Activated B cell treated with CpG ODN at 0.5 μM for 24 hours (primary cell): ENCODE measurements around the gene LCN6. TPM values are rescaled to one million over a fixed set of nuclear protein-coding genes. Genes with fewer than 3 reads are reported as not detected.
A peak's percentile ranks its signal among the peaks of the same experiment; 100 is the strongest.

Source experiments
- ATAC-seq: fragments of 200-7000 bp; cut with Tn5 transposase; one replicate; pipeline ENCODE4 v1.10.0; 2021; ENCODE audit warnings: low read depth, mild to moderate bottlenecking, moderate library complexity
- CTCF ChIA-PET: fragments of 350-600 bp; sonication (Branson Sonifier 250); formaldehyde crosslinking; loops from one replicate; lab custom pipeline; 2021; ENCODE audit warnings: antibody characterized with exemption; lab: Charles Lee
- POLR2A ChIA-PET: fragments of 350-600 bp; sonication (Branson Sonifier 250); formaldehyde crosslinking; loops from one replicate; lab custom pipeline; 2021; ENCODE audit warnings: antibody characterized with exemption; lab: Charles Lee
- DNase-seq: peaks from one replicate; pipeline ENCODE4 v3.0.0; 2022
- H3K27ac Mint-ChIP-seq: one replicate; pipeline ENCODE4 v1.8.0; 2020; ENCODE audit warnings: mixed read lengths
- H3K27me3 Mint-ChIP-seq: one replicate; pipeline ENCODE4 v1.8.0; 2021; ENCODE audit warnings: mixed read lengths
- H3K36me3 Mint-ChIP-seq: one replicate; pipeline ENCODE4 v1.8.0; 2021; ENCODE audit warnings: low read depth, mixed read lengths
- H3K4me1 Mint-ChIP-seq: one replicate; pipeline ENCODE4 v1.8.0; 2021; ENCODE audit warnings: mixed read lengths
- H3K4me3 Mint-ChIP-seq: one replicate; pipeline ENCODE4 v1.8.0; 2020; ENCODE audit warnings: mild to moderate bottlenecking, mixed read lengths
- H3K9me3 Mint-ChIP-seq: one replicate; pipeline ENCODE4 v1.8.0; 2020; ENCODE audit warnings: mixed read lengths
- CTCF ChIP-seq: fragments of 200-600 bp; IDR thresholded peaks from one replicate; pipeline ENCODE4 v1.8.0; 2022; ENCODE audit warnings: antibody characterized with exemption, mild to moderate bottlenecking
- intact Hi-C: fragments of 100-400 bp; cut with micrococcal nuclease; formaldehyde crosslinking; loops from one replicate; pipeline ENCODE4 v1.15.1; 2024
- total RNA-seq: library from RNA; stranded (reverse); gene quantifications from 2 replicates; pipeline ENCODE4 v1.2.3, GENCODE V29; 2022

Gene LCN6
- total RNA-seq, 1 donor from 2014 or later: not detected

- no peak for TF ChIP-seq CTCF
- CTCF ChIA-PET: no interaction called here
- POLR2A ChIA-PET: interaction anchor here (0.9 to 1.5 kb wide), 2 partner anchors 28 to 30 kb away, joined by 3 to 4 read pairs; no protein-coding TSS in a partner anchor
- Mint-ChIP-seq H3K4me1 (peaks cover 47% of the 10 kb centered on the region), H3K27ac (no peak overlapping the region), H3K36me3 (no peaks in the 10 kb centered on the region), H3K4me3 (no peak overlapping the region), H3K27me3 (peaks cover 18% of the 10 kb centered on the region), H3K9me3 (no peaks in the 10 kb centered on the region)
- ATAC-seq: no peak
- DNase-seq: no peak
- intact Hi-C loops: no loop called here
Observed at GRCh38 chr9:136698635-136699246, 49.6 kb downstream of the LCN6 start.

- ChIA-PET POLR2A (interaction anchor here (1.0 to 1.5 kb wide), 2 partner anchors 29 to 30 kb away, joined by 3 to 4 read pairs; no protein-coding TSS in a partner anchor), CTCF (no interaction called here)
- Mint-ChIP-seq H3K27me3 (peaks cover 21% of the 10 kb centered on the region), H3K9me3 (no peaks in the 10 kb centered on the region), H3K4me3 (no peak overlapping the region), H3K4me1 (peaks cover 42% of the 10 kb centered on the region), H3K36me3 (no peaks in the 10 kb centered on the region), H3K27ac (no peak overlapping the region)
- DNase-seq (no peak), ATAC-seq (no peak)
- no peak for TF ChIP-seq CTCF
- intact Hi-C loops: no loop called here
Observed at GRCh38 chr9:136697821-136698526, 50.4 kb downstream of the LCN6 start.

- H3K4me1 Mint-ChIP-seq: peaks cover 37% of the 10 kb centered on the region
- CTCF ChIA-PET: no interaction called here
Observed at GRCh38 chr9:136697146-136697820, 51.0 kb downstream of the LCN6 start.

GRCh38 chr9:136696502-136696901 lies 51.8 kb downstream of the LCN6 start:
- ChIA-PET CTCF (no interaction called here), POLR2A (no interaction called here)
- DNase-seq (no peak), ATAC-seq (no peak)
- Mint-ChIP-seq H3K36me3 (no peaks in the 10 kb centered on the region), H3K4me1 (peaks cover 30% of the 10 kb centered on the region), H3K27me3 (peaks cover 21% of the 10 kb centered on the region), H3K9me3 (no peaks in the 10 kb centered on the region), H3K27ac (no peak overlapping the region), H3K4me3 (no peak overlapping the region)
- intact Hi-C loops: loop anchor here (1.0 kb wide), 1 partner anchor 29 kb away; no protein-coding TSS in a partner anchor
- TF ChIP-seq CTCF: no peak

More at GRCh38 chr9:136697146-136697820, 51.0 kb downstream of the LCN6 start:
- no peak overlapping the region for H3K4me3 Mint-ChIP-seq
- DNase-seq (no peak), ATAC-seq (no peak)
- no peaks in the 10 kb centered on the region for H3K36me3 Mint-ChIP-seq
- intact Hi-C loops: no loop called here
- peak overlapping the region; percentile 24 for H3K27ac Mint-ChIP-seq
- no peak for TF ChIP-seq CTCF
- peaks cover 23% of the 10 kb centered on the region for H3K27me3 Mint-ChIP-seq
- H3K9me3 Mint-ChIP-seq: no peaks in the 10 kb centered on the region
- POLR2A ChIA-PET: interaction anchor here (1.0 to 1.5 kb wide), 2 partner anchors 30 to 31 kb away, joined by 3 to 4 read pairs; no protein-coding TSS in a partner anchor

GRCh38 chr9:136695955-136696354 lies 52.4 kb downstream of the LCN6 start:
- ChIA-PET POLR2A (no interaction called here), CTCF (no interaction called here)
- Mint-ChIP-seq H3K4me1 (peaks cover 25% of the 10 kb centered on the region), H3K4me3 (no peak overlapping the region), H3K27me3 (peaks cover 21% of the 10 kb centered on the region), H3K27ac (no peak overlapping the region), H3K9me3 (no peaks in the 10 kb centered on the region), H3K36me3 (no peaks in the 10 kb centered on the region)
- no peak for DNase-seq
- no peak for TF ChIP-seq CTCF
- intact Hi-C loops: loop anchor here (1.0 kb wide), 1 partner anchor 29 kb away; no protein-coding TSS in a partner anchor
- no peak for ATAC-seq
